Amniotic epithelial cell (primary cell): ENCODE measurements around the gene HMG20A.

Source experiments
- DNase-seq: peaks from one replicate; pipeline ENCODE4 v3.0.0-alpha.2; 2010; ENCODE audit warnings: low read depth

HMG20A gene

DNA sequence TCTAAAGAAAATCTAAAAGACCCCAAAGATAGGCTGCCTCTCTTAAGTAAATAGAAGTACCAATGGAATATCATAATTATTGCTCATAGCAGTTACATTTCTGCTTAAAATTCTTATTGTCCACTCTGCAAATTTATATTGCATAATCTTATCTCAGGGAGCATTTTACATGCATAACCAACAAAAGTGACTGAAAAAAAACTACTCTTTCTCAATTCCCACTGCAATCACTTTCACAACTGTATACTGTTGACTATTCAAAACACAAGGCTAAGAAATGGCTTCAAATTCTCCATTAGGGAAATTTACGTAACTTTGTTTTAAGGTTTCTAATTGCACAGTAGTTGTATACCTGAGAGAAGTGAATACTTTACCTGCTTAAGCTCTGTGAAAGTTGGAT is 56.3 kb downstream of the HMG20A start:
- DNase-seq = peak; percentile 64

DNA sequence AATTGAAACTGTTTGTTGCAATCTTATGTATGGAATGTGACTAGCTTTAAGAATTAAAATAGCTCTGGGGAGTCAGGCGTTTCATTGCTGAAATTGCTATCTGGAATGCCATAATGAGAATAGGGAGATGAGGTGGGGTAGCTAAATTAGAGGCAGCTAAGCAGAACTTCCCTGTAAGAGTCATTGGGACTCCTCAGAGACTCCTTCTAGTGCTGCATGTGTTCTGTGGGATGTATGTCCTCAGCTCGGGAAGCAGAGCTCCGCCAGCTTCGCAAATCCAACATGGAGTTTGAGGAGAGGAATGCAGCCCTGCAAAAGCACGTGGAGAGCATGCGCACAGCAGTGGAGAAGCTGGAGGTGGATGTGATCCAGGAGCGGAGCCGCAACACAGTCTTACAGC is 57.4 kb downstream of the HMG20A start:
- DNase-seq = no peak

DNA sequence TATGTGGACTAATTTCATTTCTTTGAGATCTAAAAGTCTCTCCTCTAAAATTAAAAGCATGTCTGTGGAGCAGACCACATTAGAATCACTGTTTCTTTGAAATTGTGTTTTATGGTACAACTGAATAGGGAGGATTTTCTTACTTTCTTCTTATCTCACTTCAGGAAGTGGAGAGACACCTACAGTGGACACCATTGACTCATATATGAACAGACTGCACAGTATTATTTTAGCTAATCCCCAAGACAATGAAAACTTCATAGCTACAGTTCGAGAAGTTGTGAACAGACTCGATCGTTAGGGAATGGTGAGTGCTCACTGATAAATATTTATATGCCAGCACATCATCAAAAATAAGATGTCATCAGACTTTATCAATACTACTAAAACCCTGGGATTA is 58.3 kb downstream of the HMG20A start:
- DNase-seq = no peak

DNA sequence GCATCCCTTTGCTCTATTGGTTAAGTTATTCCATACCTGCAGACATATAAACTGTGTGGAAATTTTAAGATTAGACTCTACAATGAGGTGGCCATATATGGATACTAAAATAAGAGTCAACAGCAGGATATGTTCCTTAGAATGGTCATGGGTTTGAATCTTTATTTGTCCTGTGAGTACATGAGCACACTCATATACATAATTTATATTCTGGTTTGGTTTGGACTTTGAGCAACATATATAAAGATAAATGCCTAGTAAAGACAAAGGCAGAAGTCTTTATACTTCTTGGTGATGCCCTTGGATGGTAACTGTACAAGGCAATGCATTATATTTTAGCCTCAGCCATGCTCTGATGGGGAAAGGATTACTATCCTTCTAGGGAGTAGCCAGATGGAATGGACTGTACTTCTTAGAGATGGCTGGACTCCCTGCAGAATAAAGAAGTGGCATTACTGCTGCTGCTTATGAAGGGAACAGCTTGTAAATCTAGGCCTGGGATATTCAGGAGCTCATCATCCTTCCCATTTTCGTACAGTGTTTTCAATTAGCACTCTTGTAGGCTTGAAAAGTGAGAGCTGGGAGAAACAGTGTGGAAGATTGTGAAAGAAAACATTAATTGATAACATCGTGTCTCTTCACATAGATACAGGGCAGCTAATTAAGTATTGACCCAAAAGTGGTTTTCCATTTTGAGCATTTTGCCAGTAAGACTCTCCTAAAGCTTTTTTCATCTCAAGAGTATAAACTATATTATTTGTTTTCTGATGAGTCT is 60.4 kb downstream of the HMG20A start:
- no peak for DNase-seq

DNA sequence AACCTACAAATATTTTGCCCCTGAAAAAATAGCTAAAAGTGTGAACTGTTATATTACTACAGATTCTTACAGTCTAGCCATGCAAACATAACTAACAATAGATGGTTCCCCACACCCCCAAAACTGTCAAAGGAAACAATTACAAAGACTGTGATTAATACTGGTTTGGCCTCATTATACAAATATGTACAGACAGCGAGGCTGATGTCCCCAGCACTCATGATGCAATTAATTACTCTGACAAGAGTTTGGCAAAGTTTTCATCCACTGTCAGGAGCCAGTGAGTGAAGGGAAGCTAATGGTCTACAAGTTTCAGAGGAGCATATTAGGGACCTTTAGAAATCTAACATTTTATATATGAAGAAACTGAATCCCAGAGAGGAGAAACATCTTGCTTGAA is 61.0 kb downstream of the HMG20A start:
- peak; percentile 54 for DNase-seq

DNA sequence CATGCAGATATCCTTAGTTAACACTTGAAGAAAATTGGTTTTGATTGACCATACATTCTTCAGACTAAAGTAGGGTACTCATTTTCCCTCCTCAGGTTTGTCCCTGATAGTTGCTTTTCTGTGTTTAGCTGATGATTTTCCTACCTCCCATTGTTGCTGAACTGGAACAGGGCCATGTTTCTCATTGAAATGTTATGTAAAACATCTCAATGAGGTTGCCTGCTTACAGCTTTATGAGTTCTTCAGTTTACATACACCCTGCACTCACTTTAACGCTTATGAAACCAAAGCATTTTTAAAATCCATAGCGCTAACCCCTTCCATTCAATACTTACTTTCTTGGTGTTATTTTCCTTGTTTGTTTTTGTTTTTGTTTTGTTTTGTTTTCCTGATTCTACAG is 61.9 kb downstream of the HMG20A start:
- peak; percentile 82 for DNase-seq

DNA sequence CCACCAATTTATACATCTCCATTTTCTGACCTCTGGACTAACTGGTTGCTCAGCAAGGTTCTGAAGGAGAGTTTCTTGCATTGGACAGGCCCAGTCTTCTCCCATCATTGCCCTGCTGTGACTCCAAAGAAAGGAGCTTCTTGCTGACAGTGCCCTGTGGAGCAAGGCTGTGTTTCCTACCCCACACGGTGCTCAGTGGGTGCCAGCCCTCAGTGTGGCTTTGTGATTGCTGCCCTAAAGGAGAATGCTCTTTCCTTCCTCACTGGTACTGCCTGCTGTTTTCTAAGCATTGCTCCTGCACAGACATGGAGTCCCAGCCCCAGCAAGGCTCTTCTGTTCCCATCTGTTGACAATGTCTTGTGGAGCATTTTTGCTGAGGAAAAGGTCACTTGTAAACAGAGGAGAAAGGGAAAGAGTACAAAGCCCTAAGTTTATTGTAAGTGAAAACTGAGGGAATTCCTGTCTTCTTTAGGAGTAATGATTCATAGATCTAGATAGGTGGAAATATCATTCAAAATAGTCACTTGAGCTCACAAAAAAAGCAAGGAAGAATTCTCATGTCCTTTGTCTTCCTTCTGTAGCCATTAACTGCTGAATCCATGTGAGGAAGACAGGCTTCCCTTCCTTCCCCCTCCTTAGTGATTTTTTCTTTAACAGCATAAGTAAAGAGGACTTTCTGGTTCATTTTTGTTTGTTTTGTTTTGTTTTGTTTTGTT is 62.9 kb downstream of the HMG20A start:
- no peak for DNase-seq

DNA sequence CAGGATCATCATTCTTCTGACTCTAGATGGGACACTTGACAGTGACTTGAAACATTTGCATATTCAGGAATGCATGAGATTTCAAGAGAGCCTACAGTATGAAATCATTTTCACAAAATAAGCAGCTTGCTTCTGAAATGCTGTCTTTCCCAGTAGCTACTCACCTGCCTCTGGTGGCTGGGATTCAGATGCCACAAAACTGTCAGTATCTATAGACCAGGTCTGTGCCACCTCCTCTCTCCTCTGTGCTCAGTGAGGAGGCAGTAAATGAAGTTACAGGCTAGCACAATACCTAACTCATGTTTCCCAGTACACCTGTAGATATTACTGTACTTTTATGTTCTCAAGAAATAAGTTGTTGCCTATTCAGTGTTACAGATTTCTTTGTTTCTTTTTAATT is 64.3 kb downstream of the HMG20A start:
- DNase-seq = no peak

DNA sequence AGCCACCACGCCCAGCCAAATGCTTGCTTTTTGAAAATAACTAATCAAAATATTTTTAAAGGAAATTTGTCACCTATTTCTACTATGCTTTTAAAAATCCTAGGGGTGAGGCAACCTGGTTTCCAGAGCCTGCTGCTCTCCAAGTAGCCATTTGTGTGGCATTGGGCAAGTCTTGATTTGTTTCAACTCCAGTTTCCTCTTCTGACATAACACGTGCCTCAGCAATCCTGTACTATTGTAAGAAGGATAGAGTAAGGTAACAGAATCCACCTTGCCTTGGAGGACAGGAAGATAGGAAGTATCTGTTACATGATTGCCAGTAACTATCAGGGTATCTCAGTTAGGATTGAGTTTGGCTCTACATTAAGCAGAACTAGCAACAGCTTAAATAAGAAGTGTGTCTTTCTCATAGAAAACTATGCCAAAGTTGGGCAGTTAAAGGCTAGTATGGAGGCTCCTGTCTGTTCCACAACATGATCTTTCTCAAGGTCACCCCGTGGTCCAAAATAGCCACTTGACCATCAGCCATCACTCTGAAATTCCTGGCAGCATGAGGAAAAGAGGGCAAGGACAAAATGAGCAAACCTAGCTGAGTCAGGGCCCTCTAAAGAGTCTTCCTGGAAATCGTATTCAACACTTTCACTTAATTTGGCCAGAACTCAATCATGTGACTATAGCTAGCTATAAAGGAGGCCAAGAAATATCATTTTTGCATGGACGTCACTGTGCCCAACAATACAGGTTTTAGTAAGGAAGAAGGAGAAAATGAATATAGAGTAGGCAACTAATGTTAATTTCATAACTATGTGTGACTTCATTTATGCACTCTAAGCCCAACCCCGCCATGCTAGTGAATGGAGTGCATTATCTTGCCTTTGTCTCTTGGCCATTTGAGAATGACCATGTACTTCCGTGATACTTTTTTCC is 66.1 kb downstream of the HMG20A start:
- DNase-seq = peak; percentile 18

DNA sequence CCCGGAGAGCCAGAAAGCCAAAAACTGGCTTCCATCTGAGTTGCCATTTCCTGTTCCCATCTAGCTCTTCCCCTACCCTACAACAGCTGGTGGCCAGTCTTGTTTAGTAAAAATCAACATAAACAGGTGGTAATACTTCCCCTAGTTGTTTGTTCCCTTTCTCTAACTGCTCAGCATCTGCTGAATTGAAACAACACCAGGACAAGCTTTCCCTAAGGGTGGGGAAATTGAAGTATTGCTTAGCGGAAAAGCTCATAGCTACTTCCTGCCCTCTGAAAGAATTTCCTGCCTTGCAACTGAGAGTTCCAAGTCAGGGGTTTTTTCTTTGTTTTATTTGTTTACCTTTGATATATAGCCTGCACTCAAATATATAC is 66.8 kb downstream of the HMG20A start:
- DNase-seq = no peak

DNA sequence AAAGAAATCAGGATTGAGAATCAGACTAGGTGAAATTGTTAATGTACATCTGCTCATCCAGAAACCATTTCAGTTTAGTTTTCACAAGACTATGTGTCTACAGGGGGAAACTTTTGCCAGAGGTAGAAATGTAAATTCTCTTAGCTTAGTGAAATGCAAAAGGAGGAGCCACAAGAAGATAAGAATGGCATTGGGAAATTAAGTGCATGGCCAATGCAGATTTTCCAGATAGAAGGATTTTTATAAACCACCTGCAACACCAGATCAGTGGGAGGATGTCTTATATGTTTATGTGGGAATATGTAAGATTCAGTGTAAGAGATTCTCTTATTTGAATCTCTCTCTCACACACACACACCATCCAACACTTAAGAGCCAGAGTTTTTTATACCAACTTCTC is 67.2 kb downstream of the HMG20A start:
- DNase-seq = peak; percentile 47

DNA sequence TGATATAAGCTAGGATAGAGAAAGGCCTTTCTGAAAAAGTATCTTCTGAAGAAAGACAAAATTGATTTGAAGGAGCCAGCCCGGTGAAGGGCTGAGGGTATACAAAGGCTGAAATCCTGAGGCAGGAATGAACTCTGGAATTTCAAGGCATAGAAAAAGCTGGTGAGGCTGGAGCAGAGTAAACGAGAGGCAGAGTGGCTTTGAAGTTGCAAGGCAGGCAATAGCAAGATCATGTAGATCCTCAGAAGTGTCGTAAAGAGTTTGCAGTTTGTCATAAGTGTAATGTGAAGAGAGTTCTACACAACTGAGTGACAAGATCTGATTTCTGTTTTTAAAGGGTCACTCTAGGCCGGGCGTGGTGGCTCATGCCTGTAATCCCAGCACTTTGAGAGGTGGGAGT is 69.0 kb downstream of the HMG20A start:
- no peak for DNase-seq

DNA sequence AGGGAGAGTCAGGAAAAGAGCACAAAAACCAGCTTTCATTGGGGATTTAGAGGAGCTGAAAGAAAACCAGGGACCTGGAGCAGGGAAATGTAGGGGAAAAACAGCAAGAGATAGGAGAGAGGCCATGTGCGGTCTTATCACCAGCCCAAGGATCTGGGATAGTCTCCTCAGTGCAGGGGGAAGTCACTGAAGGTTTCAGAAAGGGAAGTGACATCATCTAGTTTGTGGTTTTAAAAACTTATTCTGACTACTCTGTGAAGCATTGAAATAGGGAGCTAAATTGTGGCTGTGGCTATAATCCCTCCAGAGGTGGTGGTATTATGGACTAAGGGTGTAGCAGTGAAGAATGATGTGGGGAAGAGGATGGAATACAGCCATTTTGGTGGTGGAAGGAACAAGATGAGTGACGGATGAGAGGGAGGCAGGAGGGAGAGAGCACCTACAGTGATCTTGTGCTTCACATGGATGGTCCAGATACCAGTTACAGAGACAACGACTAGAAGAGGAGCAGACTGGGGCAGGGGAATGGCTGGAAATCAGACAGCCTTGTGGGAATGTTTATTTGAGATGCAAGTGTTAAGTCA is 72.7 kb downstream of the HMG20A start:
- DNase-seq = peak; percentile 85

DNA sequence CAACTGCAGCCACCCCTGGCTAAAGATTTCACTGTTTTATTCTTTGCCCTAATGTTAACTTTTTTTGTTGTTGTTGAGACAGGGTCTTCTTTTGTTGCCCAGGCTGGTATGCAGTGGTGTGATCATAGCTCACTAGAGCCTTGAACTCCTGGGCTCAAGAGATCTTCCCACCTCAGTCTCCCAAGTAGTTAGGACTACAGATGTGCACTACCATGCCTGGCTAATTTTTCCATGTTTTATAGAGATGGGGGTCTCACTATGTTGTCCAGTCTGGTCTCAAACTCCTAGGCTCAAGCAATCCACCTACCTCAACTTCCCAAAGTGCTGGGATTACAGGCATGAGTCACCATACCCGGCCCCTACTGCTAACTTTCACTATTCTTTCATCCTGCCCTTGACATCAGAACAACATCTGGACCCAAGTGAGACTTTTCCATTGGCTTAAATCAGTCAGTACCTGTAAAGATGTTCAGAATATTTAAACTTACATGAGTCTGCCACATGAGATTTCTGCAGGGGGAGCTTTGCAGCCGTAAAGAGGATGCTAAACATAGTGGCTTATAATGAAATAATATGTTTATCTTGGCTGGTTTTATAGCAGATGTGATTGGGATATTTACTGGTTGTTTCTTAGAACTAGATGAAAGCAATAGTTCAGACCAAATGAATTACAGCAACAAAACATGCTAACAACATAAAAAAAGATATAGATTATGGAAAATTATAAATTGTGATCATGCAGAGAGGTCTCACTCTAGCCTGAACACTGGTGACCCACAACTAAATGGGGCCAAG is 73.6 kb downstream of the HMG20A start:
- DNase-seq = no peak

DNA sequence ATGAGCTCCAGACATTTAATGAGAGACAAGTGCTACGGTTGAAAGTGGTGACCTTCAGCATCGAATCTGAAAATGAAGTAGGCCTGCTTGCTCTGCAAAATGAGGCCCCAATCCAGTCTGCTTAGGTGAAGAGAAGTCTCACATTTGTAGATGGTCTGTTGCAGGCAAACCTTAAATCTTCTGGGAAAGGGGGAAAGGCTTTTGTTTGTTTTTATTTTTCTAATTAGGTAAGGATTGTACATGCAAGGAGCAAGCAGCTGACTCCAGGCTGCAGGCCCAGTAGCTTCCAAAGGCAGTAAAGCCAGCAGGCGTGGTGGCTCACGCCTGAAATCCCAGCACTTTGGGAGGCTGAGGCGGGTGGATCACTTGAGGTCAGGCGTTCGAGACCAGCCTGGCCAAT is 74.3 kb downstream of the HMG20A start:
- DNase-seq = no peak

DNA sequence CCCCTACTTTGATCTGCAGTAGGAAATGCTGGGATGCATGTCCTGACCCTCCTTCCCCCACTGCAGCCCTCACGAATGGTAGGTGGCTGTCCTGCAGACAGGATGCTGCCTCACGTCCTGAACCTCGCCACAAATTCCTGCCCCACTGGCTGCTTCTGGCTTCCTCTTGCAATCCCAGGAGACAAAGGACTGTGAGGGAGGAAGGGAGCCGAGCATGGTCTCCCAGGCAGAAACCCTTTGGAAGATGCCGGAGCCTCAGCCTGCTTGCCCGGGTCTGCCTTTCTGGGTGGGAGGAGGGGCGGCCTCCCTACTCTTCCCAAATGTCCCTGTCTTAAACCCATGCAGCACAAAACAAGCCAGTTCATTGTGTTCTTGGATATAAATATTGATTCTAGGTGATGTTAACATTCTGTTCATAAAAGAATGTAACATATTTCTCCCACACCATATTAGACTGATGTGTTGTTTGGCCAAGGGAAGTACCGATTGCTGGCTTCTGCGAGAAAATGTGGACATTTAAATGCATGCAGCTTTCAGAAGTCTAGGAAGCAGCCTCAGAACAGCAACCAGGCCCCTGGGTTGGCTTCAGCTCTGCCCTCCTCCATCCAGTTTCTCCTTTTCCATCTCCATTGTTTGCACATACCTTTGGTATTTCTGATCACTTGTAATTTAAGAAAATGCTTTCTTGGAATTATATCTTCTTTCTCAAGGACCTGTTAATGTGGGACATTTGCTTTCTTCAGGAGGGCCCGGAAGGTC is 75.3 kb downstream of the HMG20A start:
- no peak for DNase-seq

DNA sequence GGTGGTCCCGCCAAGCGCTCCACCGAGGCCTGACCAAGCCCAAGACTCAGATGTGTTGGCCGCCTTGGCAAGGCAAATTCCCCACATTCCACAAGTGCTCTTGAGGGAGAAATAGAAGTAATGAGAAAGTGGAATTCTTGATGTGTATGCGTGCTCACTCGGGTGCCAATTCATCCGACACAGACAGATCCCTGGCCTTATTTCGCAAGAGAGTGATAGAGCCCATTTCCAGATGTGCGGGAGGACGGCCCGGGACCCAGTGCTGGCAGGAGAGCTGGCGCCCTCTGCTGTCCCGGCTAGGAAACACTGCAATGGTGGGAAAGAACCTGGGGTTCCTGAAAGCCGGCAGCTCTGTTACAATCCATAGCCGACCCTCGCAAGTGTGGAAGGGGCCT is 76.0 kb downstream of the HMG20A start:
- peak; percentile 96 for DNase-seq

DNA sequence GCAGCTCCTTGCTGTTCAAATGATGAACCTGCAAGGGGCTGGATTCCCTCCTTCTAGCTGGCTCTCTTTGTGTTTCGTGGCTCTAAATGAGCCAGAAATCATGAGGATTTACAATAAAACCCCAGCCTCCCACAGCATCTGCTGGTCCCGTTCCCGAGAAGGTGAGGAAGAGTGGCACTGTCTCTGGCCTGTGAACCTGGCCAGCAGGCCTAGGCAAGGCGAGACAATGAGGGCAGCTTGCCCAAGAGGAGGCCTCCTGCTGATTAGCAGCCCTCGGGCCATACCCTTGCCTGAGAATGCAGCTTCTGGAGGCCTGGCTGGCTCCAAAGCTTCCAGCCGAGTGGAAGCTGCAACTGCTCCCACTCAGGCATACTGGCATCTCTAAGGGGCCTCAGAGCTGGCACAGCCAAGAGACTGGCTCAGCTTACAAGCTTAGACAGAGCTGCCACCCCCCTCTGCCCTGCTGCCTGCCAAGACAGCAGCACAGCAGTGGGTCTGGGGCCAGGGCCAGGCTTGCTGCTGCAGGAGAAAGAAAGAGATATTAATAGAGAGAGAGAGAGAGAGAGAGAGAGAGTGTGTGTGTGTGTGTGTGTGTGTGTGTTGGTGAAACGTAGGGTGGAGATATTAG is 76.5 kb downstream of the HMG20A start:
- DNase-seq = no peak

DNA sequence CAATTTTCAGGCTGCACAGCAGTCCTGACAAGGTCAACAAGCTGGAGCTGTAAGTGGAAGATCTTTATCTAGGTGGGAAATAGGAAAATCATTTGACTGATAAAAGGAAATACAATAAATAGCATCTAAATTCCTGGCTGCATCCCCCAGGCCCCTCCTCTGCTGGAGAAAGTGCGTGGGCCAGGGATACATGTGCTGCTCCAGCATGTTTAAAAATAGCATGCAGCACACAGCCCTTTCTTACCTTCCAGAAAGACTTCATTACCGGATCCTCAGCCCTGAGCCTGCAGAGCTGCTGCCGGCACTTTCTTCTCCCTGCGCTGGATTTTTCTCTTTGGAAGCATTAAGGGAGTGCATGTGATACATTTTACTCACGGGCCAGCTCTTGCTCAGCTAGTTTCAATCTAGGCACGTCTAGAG is 77.3 kb downstream of the HMG20A start:
- no peak for DNase-seq

DNA sequence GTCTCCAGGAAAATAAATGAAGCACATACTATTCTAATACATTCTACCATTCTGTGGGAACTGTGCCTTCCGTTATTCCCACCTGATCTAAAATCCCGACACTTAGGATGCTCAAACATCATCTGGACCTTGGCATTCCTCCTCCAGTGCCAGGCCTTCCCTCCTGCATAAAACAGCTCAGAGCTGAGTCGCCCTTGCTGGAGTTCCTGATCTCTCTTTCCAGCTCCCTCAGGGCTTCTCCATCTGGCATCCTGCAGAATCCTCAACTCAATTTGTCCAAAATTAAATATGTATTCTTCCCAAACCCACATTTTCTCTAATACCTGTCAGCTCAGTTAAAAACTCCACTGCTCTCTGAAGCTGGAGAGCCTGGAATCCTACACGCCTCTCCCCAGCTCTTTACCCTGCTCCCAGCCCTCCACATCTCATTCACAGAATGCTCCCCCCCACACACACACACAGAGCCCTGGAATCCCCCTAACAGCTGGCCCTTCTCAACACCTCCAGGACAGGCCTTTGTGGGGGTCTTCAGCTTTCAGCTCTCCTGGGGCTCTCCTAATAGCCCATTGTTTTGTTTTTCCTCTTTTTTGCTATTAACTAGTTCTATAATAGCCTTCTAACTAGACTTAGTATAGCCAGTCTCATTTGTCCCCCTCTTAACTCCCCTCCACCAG is 78.5 kb downstream of the HMG20A start:
- DNase-seq = no peak
